DOHH2 (cell line): ENCODE measurements around the gene CASR.

ENCODE experiments used
- H3F3A ChIP-seq: fragments of 200-600 bp; sonication (generic), shearing (Covaris generic); 2 replicates; pipeline ENCODE4 v1.6.0; 2016; ENCODE audit warnings: antibody characterized with exemption, mild to moderate bottlenecking; ENCODE audit not compliant: control insufficient read depth, insufficient read depth
- H3K27ac ChIP-seq: fragments of 200-600 bp; sonication (generic); 2 replicates; pipeline ENCODE4 v1.5.1; 2014; ENCODE audit warnings: low read depth, mild to moderate bottlenecking, low read length, moderate library complexity
- H3K27me3 ChIP-seq: fragments of 200-600 bp; sonication (generic); 2 replicates; pipeline ENCODE4 v1.6.1; 2014; ENCODE audit warnings: mild to moderate bottlenecking, low read length, mixed read lengths; ENCODE audit not compliant: control insufficient read depth
- H3K36me3 ChIP-seq: fragments of 200-600 bp; sonication (generic); 2 replicates; pipeline ENCODE4 v1.6.1; 2014; ENCODE audit warnings: mild to moderate bottlenecking, low read length, moderate library complexity, mixed read lengths; ENCODE audit not compliant: control insufficient read depth
- H3K4me1 ChIP-seq: fragments of 200-600 bp; sonication (generic); 2 replicates; pipeline ENCODE4 v1.6.1; 2014; ENCODE audit warnings: mild to moderate bottlenecking, low read length, mixed read lengths; ENCODE audit not compliant: control insufficient read depth
- H3K4me2 ChIP-seq: fragments of 200-600 bp; sonication (generic); 2 replicates; pipeline ENCODE4 v1.6.0; 2014; ENCODE audit warnings: mild to moderate bottlenecking, low read length, moderate library complexity
- H3K4me3 ChIP-seq: fragments of 200-600 bp; sonication (generic); 2 replicates; pipeline ENCODE4 v1.5.1; 2014; ENCODE audit warnings: mild to moderate bottlenecking, low read length, mixed read lengths
- H3K79me2 ChIP-seq: fragments of 200-600 bp; sonication (generic); 2 replicates; pipeline ENCODE4 v1.6.1; 2014; ENCODE audit warnings: mild to moderate bottlenecking, low read length, mixed read lengths; ENCODE audit not compliant: control insufficient read depth
- H3K9me2 ChIP-seq: fragments of 200-600 bp; sonication (generic); replicated peaks from 2 replicates; pipeline ENCODE4 v1.6.1; 2014; ENCODE audit warnings: mild to moderate bottlenecking, low read length, mixed read lengths; ENCODE audit not compliant: control insufficient read depth
- H3K9me3 ChIP-seq: fragments of 200-600 bp; sonication (generic); 2 replicates; pipeline ENCODE4 v1.6.1; 2014; ENCODE audit warnings: antibody characterized with exemption, low read length, mixed read lengths; ENCODE audit not compliant: control insufficient read depth, insufficient read depth
- H4K20me1 ChIP-seq: fragments of 200-600 bp; sonication (generic); 2 replicates; pipeline ENCODE4 v1.6.0; 2014; ENCODE audit warnings: low read depth, mild to moderate bottlenecking, antibody characterized with exemption, low read length, moderate library complexity; ENCODE audit not compliant: control insufficient read depth, insufficient read depth
- CTCF ChIP-seq: fragments of 200-600 bp; sonication (generic); IDR thresholded peaks from one replicate; pipeline ENCODE4 v1.5.1; 2014; ENCODE audit warnings: antibody characterized with exemption, mild to moderate bottlenecking, low read depth, low read length; ENCODE audit not compliant: poor library complexity, severe bottlenecking
- EZH2phosphoT487 ChIP-seq: fragments of 200-600 bp; sonication (generic); IDR thresholded peaks from 2 replicates; pipeline ENCODE4 v1.6.1; 2017; ENCODE audit warnings: borderline replicate concordance, mild to moderate bottlenecking, antibody characterized with exemption, low read length, moderate library complexity, mixed read lengths

Gene CASR

DNA sequence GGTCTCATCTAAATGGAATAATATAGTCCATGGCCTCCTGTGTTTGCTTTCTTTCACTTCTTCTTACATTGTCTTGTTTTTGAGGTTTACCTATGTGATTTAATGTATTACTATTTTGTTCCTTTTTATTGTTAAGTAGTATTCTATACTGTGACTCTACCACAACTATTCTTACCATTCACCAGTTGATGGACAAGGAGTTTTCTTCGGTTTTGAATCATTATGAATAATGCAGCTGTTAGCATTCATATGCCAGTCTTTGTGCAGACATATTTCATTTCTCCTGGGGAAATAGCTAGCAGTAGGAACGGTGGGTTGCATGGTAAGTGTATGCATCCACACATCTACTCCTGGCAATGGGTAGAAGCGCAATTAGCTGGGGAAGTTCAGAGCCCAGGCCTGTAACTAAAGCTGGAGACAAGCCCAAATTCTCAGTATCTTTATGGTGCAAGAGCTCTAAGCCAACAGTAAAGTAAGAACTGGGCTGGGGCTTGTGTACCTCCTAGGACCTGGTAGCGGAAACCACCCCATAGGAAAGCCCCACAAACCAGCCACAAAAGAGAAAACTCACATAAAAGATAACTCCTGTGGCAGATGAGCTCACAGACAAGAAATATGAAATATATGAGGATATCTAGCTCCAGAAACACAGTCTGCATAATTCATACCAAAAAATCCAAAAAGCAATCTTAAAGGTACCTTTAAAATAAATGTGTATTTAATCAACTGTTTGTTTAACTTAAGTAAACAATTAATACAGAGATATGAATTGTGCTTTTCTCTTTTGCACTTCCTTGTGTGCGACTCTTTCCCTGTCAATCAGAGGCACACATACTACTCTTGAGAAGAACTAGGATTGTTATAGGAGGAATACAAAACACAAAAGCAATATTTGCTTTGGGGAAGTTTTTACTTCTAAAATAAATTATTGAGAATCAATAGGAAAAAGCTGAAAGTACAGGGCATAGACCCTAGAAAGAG lies 138.9 kb downstream of the CASR start:
- no peak overlapping the region for H3K27ac ChIP-seq
- TF ChIP-seq CTCF (no peak), EZH2phosphoT487 (no peak)
- no peak overlapping the region for H3K4me2 ChIP-seq

GRCh38 chr3:122324871-122325323 lies 141.4 kb downstream of the CASR start, which contains the start of gene CSTA:
CSTA (plus strand) TSS chr3:122325248; CDS start chr3:122325293, 45 bp downstream.
- Histone ChIP-seq H3K4me3 (no peak within 1 kb of the TSS), H3K79me2 (no peaks in the 10 kb centered on the region), H3K9me2 (no peaks in the 10 kb centered on the region), H3F3A (no peaks in the 10 kb centered on the region), H4K20me1 (no peaks in the 10 kb centered on the region), H3K27me3 (no peaks in the 10 kb centered on the region), H3K9me3 (no peaks in the 10 kb centered on the region), H3K4me1 (no peaks in the 10 kb centered on the region), H3K36me3 (no peaks in the 10 kb centered on the region), H3K27ac (no peak within 1 kb of the TSS), H3K4me2 (no peak within 1 kb of the TSS)
- TF ChIP-seq CTCF = no peak
- TF ChIP-seq EZH2phosphoT487 = no peak

More for the DNA sequence above, 138.9 kb downstream of the CASR start:
- H4K20me1 ChIP-seq = no peaks in the 10 kb centered on the region
- no peaks in the 10 kb centered on the region for H3K4me1 ChIP-seq
- no peaks in the 10 kb centered on the region for H3K79me2 ChIP-seq
- no peaks in the 10 kb centered on the region for H3F3A ChIP-seq
- H3K27me3 ChIP-seq = no peaks in the 10 kb centered on the region
- H3K9me2 ChIP-seq = no peaks in the 10 kb centered on the region
- H3K4me3 ChIP-seq = no peak overlapping the region
- no peaks in the 10 kb centered on the region for H3K36me3 ChIP-seq
- no peaks in the 10 kb centered on the region for H3K9me3 ChIP-seq

GRCh38 chr3:122325769-122326168 lies 142.3 kb downstream of the CASR start:
- Histone ChIP-seq H3K79me2 (no peaks in the 10 kb centered on the region), H3K27ac (no peak overlapping the region), H3K9me3 (no peaks in the 10 kb centered on the region), H3K27me3 (no peaks in the 10 kb centered on the region), H3K4me2 (no peak overlapping the region), H4K20me1 (no peaks in the 10 kb centered on the region), H3K9me2 (no peaks in the 10 kb centered on the region), H3K4me3 (no peak overlapping the region), H3K36me3 (no peaks in the 10 kb centered on the region), H3K4me1 (no peaks in the 10 kb centered on the region), H3F3A (no peaks in the 10 kb centered on the region)
- TF ChIP-seq EZH2phosphoT487 (no peak), CTCF (no peak)
